AG09309 (cell line): ENCODE data around the gene PBOV1.

Experiments used
- DNase-seq: peaks from one replicate; pipeline ENCODE4 v3.0.0-alpha.2; 2010; ENCODE audit warnings: low read depth
- H3K4me3 ChIP-seq: 2 replicates; pipeline ENCODE4 v1.5.1; 2011; ENCODE audit warnings: mild to moderate bottlenecking, low read depth, low read length, moderate library complexity; ENCODE audit not compliant: control insufficient read depth
- TF ChIP-seq, protein P1 (sequence below): IDR thresholded peaks from 2 replicates; pipeline ENCODE4 v1.5.1; 2011; ENCODE audit warnings: mild to moderate bottlenecking, low read depth, low read length, inconsistent platforms; ENCODE audit not compliant: insufficient read depth, control insufficient read depth; ENCODE audit errors: missing control alignments

The PBOV1 gene

GRCh38 chr6:138258197-138258596, 39.9 kb upstream of the PBOV1 start:
- no peak for DNase-seq
- no peak overlapping the region for H3K4me3 ChIP-seq
- TF ChIP-seq, protein P1, sequence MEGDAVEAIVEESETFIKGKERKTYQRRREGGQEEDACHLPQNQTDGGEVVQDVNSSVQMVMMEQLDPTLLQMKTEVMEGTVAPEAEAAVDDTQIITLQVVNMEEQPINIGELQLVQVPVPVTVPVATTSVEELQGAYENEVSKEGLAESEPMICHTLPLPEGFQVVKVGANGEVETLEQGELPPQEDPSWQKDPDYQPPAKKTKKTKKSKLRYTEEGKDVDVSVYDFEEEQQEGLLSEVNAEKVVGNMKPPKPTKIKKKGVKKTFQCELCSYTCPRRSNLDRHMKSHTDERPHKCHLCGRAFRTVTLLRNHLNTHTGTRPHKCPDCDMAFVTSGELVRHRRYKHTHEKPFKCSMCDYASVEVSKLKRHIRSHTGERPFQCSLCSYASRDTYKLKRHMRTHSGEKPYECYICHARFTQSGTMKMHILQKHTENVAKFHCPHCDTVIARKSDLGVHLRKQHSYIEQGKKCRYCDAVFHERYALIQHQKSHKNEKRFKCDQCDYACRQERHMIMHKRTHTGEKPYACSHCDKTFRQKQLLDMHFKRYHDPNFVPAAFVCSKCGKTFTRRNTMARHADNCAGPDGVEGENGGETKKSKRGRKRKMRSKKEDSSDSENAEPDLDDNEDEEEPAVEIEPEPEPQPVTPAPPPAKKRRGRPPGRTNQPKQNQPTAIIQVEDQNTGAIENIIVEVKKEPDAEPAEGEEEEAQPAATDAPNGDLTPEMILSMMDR, result no peak

GRCh38 chr6:138257638-138258040, 39.3 kb upstream of the PBOV1 start:
- TF ChIP-seq, protein P1, result no peak
- H3K4me3 ChIP-seq, result no peak overlapping the region
- DNase-seq, result no peak

- DNase-seq, result no peak
- TF ChIP-seq, protein P1, result no peak
- no peak overlapping the region for H3K4me3 ChIP-seq
Measured at GRCh38 chr6:138255443-138255842, 37.2 kb upstream of the PBOV1 start.

GRCh38 chr6:138253731-138254130, 35.4 kb upstream of the PBOV1 start:
- TF ChIP-seq, protein P1, result no peak
- DNase-seq, result no peak

GRCh38 chr6:138250513-138251247, 32.4 kb upstream of the PBOV1 start:
- DNase-seq, result peak; percentile 88
- no peak overlapping the region for H3K4me3 ChIP-seq
- TF ChIP-seq, protein P1, result no peak

More at GRCh38 chr6:138253731-138254130, 35.4 kb upstream of the PBOV1 start:
- no peak overlapping the region for H3K4me3 ChIP-seq

- TF ChIP-seq, protein P1, result no peak
- no peak overlapping the region for H3K4me3 ChIP-seq
- no peak for DNase-seq
Measured at GRCh38 chr6:138250053-138250452, 31.8 kb upstream of the PBOV1 start.

DNA sequence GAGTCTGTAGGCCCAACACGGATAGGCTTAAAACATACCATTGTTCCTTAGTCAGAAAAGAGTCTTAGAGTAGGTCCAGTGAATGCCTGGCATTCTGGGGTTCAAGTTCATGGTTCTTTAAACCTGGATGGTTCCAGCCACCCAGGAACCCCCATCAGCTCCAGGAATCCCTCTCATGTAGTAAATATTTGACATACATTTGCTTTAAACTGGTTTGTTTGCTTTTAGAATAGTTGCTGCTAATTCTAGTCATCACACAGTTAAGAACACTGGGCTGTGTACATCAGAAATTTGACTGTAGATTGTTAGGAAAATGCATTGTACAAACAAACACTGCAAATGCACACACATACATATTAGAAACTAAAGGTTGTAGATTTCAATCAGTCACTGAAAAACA, 30.6 kb upstream of the PBOV1 start:
- H3K4me3 ChIP-seq, result no peak overlapping the region
- DNase-seq, result no peak
- TF ChIP-seq, protein P1, result no peak
